Psoas muscle (tissue), 8 donors: ENCODE results near the gene TRIM29. TPM values are rescaled to one million over a fixed set of nuclear protein-coding genes. Genes with fewer than 3 reads are reported as not detected.

ENCODE experiments used
- ATAC-seq, 4 donors: fragments of 200-7000 bp; cut with Tn5 transposase; one replicate each; pipeline ENCODE4 v1.9.1; 2020; ENCODE audit warnings: moderate library complexity in 3 of 4, mild to moderate bottlenecking in 2 of 4
- DNase-seq, 2 donors: peaks; one replicate each; pipeline ENCODE4 v3.0.0-alpha.2; 2020
- H3K27ac ChIP-seq: fragments of 200-600 bp; one replicate; pipeline ENCODE4 v1.8.0; 2022
- H3K27me3 ChIP-seq, 3 donors: fragments of 200-600 bp in 1 of 3; one replicate each; pipeline versions ENCODE4 v1.6.1 to v1.8.0; 2013 to 2022; ENCODE audit warnings: low read length in 2 of 3, mild to moderate bottlenecking in 2 of 3, moderate library complexity in 1 of 3; ENCODE audit not compliant: insufficient read depth in 3 of 3
- H3K36me3 ChIP-seq, 2 donors: fragments of 200-600 bp in 1 of 2; one replicate each; pipeline versions ENCODE4 v1.6.1 to v1.8.0; 2013 to 2022; ENCODE audit warnings: low read depth in 1 of 2, mild to moderate bottlenecking in 1 of 2, moderate library complexity in 1 of 2; ENCODE audit not compliant: insufficient read depth in 1 of 2
- H3K4me1 ChIP-seq: fragments of 200-600 bp; one replicate; pipeline ENCODE4 v1.8.0; 2022
- H3K4me3 ChIP-seq: fragments of 200-600 bp; one replicate; pipeline ENCODE4 v1.8.0; 2022; ENCODE audit warnings: mild to moderate bottlenecking
- H3K9me3 ChIP-seq: fragments of 200-600 bp; one replicate; pipeline ENCODE4 v1.8.0; 2022
- WGBS, 3 donors: extraction: QIAGEN DNeasy Blood & Tissue Kit; methylation state at CpG; one replicate each; pipeline versions ENCODE4 v1.1.6 to v1.1.7; 2013; 5-methylcytosine and 5-hydroxymethylcytosine counted together
- intact Hi-C, 2 donors: fragments of 100-400 bp; cut with DNase I; formaldehyde crosslinking; loops; one replicate each; pipeline versions ENCODE4 v1.11.0 to v1.14.2; 2022
- polyA plus RNA-seq, 3 donors: library from polyadenylated mRNA; stranded (reverse); fragments of 200-250 nt; gene quantifications; one replicate each; pipeline ENCODE4 v1.2.3, GENCODE V29; 2013
- total RNA-seq, 4 donors: library from RNA; stranded (reverse); fragmentation: NEBNext Ultra II Directional in 2 of 4; extraction: Animal tissue kit (Norgen Biotek cat#: 25700) in 2 of 4; gene quantifications; one replicate each; pipeline versions ENCODE4 v1.2.1 to v1.2.4, GENCODE V29; 2021 to 2023
- TF ChIP-seq, protein P1 (sequence below): fragments of 200-600 bp; IDR thresholded peaks from one replicate; pipeline ENCODE4 v1.8.0; 2022; ENCODE audit warnings: antibody characterized with exemption
- donor health status: healthy with polysubstance abuse.
- donor health status: DM: no; HTN: no; CAD: no; lungs with moderate emphysema.
- donor health status: Bipolar disorder and iron deficiency.
- donor health status: healthy.
- donor health status: DM: yes; HTN: yes; CAD: no.
- donor health status: DM: no; HTN: no; CAD: no.
- donor health status: DM: no; HTN: no; CAD: no.
- donor health status: DM: yes; HTN: yes; CAD: no.

Gene TRIM29
- total and polyA plus RNA-seq, 7 donors = 0.09 to 0.91 (median 0.37) TPM; not detected in 2

DNA sequence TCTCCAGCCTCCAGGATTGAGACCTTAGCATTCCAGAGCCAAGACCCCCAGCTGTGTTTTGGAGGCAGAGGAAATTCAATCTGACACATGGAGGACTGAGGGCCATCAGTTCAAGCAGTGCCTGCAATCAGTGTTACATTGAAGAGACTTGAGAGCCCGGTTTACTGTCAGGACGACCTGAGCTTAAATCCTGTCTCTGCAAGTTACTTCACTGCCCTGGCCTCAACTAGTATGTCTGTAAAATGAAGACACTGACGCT is 35.1 kb downstream of the TRIM29 start:
- DNase-seq (no peak), ATAC-seq (no peak)
- peaks cover 0 to 4% (median 2%) of the 10 kb centered on the region in 3 donors for H3K27me3 ChIP-seq
- WGBS, 3 donors = 52 to 83% (median 57%) methylated on average over 3 of the region's 3 CpGs
- H3K4me3 ChIP-seq = no peak overlapping the region
- intact Hi-C loops = no loop called here
- TF ChIP-seq, protein P1, sequence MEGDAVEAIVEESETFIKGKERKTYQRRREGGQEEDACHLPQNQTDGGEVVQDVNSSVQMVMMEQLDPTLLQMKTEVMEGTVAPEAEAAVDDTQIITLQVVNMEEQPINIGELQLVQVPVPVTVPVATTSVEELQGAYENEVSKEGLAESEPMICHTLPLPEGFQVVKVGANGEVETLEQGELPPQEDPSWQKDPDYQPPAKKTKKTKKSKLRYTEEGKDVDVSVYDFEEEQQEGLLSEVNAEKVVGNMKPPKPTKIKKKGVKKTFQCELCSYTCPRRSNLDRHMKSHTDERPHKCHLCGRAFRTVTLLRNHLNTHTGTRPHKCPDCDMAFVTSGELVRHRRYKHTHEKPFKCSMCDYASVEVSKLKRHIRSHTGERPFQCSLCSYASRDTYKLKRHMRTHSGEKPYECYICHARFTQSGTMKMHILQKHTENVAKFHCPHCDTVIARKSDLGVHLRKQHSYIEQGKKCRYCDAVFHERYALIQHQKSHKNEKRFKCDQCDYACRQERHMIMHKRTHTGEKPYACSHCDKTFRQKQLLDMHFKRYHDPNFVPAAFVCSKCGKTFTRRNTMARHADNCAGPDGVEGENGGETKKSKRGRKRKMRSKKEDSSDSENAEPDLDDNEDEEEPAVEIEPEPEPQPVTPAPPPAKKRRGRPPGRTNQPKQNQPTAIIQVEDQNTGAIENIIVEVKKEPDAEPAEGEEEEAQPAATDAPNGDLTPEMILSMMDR = no peak
- H3K4me1 ChIP-seq = no peaks in the 10 kb centered on the region
- H3K9me3 ChIP-seq = no peaks in the 10 kb centered on the region
- no peaks in the 10 kb centered on the region for H3K36me3 ChIP-seq
- no peak overlapping the region for H3K27ac ChIP-seq

DNA sequence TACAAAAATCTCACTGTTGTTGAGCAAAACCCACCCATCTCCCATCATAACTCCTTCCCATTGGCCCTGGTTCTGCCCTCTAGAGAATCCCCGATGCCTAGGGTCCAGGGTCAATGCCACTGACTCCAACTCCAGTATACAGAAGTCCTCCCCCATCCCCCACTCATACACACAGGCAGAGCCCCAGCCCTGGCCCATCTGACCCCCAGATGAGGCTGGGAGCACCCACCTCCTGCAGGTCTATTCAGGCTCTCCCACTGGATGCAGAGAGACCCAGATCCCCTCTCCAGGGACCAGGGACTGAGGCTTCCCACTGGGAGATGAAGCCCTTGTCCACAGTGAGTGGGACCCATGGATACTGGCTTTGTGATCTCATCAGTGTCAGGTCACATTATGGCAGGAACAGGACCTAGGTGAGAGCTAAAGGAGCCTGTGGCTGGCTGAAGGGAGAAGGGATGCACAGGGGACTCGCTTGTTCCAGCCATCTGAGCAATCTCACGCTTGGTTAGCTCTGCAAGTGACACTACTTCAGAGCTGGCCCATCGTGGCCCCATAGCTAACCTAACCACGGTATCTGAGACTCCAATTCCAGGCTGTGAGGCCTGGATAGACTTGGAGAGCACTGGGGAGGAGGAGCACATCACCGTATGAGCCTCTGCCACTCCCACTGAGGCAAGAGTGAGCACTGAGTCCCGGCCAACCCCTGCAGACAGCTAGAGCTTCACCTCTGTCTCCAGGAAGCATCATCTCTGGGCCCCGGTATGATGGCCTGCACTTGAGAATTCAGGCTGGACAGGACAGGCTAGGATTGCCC is 35.7 kb downstream of the TRIM29 start:
- Histone ChIP-seq H3K36me3 (no peaks in the 10 kb centered on the region), H3K27me3 (peaks cover 0 to 4% (median 2%) of the 10 kb centered on the region in 3 donors), H3K9me3 (no peaks in the 10 kb centered on the region), H3K4me3 (no peak overlapping the region), H3K27ac (no peak overlapping the region), H3K4me1 (no peaks in the 10 kb centered on the region)
- TF ChIP-seq, protein P1 = no peak
- intact Hi-C loops = no loop called here
- DNase-seq (no peak), ATAC-seq (no peak)
- WGBS, 3 donors = 63 to 79% (median 66%) methylated on average over 8 of the region's 8 CpGs

GRCh38 chr11:120098503-120099020 is 39.4 kb downstream of the TRIM29 start:
- no peak for ATAC-seq
- no peaks in the 10 kb centered on the region for H3K4me1 ChIP-seq
- DNase-seq = no peak
- no peak overlapping the region for H3K4me3 ChIP-seq
- H3K27ac ChIP-seq = no peak overlapping the region
- TF ChIP-seq, protein P1 = no peak
- 86 to 95% (median 87%) methylated on average over 13 to 14 of the region's 14 CpGs for WGBS, 3 donors
- H3K27me3 ChIP-seq = peaks cover 0 to 4% (median 0%) of the 10 kb centered on the region in 3 donors
- intact Hi-C loops = no loop called here
- H3K36me3 ChIP-seq = no peaks in the 10 kb centered on the region
- no peaks in the 10 kb centered on the region for H3K9me3 ChIP-seq

DNA sequence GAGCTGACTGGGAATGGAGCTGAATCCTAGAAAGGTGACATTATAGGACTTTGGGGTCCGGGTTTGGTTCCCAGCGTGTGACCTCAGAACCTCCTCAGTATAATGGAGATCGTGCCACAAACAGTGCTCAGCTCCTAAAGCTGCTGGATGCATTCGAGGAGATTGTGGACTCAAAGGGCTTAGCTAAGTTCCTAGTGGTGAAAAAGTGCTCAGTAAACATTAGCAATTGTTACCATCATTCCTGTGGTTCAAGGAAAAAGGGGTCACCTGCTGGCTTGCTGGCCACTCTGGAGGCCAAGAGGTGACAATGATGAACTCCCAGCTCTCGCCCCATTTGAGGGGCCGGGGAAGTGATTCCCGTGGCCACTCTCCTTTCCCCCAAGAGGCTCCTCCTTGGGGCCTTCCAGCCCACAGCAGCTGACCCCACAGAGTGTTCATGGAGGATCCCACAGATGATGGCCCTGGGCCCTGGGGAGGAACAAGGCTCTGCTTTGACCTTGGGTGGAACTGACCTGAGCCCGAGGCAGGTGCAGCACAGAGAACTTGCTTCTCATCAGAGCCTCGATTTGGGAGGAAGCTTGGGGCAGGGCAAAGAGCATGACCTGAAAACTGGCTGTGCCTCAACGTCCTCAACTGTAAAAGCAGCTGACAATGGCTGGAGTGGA is 40.1 kb downstream of the TRIM29 start:
- H3K4me1 ChIP-seq = no peaks in the 10 kb centered on the region
- 61 to 71% (median 66%) methylated on average over 10 of the region's 10 CpGs for WGBS, 3 donors
- TF ChIP-seq, protein P1 = no peak
- H3K27me3 ChIP-seq = peaks cover 0 to 4% (median 0%) of the 10 kb centered on the region in 3 donors
- DNase-seq (no peak), ATAC-seq (no peak)
- H3K27ac ChIP-seq = no peak overlapping the region
- H3K4me3 ChIP-seq = no peak overlapping the region
- H3K36me3 ChIP-seq = no peaks in the 10 kb centered on the region
- intact Hi-C loops = no loop called here
- H3K9me3 ChIP-seq = no peaks in the 10 kb centered on the region
